ENCODE measurements around the gene MANF. TPM values are rescaled to one million over a fixed set of nuclear protein-coding genes. Genes with fewer than 3 reads are reported as not detected.

MANF gene
- total RNA-seq, 2 donors from 2014 or later: 42.6 to 48.5 TPM

DNA sequence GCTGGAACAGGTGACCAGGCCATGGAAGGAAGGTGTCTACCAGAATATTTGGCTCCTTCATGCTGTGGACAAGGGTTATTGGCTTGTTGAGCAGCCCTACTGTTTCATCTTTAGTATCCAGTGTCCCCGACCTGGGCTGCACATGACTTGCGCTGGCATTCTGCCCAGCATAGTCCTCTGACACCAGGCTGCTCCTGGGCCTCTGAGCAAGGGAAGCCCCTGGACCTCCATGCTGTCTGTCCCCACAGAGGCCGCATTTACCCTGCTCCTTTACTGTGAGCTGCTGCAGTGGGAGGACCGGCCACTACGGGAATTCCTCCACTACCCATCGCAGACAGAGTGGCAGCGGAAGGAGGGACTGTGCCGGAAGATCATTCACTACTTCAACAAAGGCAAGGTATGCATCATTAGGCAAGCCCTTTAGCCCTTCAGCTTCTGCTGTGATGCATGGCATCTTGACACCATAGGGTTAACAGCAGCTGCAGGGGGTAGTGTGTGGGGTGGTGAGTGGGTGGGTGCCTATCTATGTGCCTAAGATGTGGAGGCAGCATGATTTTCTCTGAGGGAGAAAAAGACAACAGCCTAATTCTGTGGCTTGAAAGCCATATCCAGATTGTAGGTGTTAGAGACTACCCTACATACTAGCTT lies 44.0 kb upstream of the MANF start:
- Histone ChIP-seq H3K4me3 (no peak overlapping the region), H3K36me3 (no peaks in the 10 kb centered on the region), H3K4me1 (ENCODE audit: control insufficient read depth in 1 of 2, low read depth in 2 of 2) (peaks cover 15 to 27% of the 10 kb centered on the region in 2 donors), H3K27ac (peak overlapping the region; percentile 76 to 83), H3K27me3 (replicated peaks; ENCODE audit: insufficient read depth) (no peaks in the 10 kb centered on the region), H3K9me3 (no peaks in the 10 kb centered on the region)
- TF ChIP-seq, protein P1, sequence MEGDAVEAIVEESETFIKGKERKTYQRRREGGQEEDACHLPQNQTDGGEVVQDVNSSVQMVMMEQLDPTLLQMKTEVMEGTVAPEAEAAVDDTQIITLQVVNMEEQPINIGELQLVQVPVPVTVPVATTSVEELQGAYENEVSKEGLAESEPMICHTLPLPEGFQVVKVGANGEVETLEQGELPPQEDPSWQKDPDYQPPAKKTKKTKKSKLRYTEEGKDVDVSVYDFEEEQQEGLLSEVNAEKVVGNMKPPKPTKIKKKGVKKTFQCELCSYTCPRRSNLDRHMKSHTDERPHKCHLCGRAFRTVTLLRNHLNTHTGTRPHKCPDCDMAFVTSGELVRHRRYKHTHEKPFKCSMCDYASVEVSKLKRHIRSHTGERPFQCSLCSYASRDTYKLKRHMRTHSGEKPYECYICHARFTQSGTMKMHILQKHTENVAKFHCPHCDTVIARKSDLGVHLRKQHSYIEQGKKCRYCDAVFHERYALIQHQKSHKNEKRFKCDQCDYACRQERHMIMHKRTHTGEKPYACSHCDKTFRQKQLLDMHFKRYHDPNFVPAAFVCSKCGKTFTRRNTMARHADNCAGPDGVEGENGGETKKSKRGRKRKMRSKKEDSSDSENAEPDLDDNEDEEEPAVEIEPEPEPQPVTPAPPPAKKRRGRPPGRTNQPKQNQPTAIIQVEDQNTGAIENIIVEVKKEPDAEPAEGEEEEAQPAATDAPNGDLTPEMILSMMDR (IDR thresholded peaks at IDR 0.05): no peak
- DNase-seq (ENCODE audit: low spot score) (no peak), ATAC-seq (ENCODE audit: insufficient number of reproducible peaks, low FRiP score, low read depth) (no peak)

DNA sequence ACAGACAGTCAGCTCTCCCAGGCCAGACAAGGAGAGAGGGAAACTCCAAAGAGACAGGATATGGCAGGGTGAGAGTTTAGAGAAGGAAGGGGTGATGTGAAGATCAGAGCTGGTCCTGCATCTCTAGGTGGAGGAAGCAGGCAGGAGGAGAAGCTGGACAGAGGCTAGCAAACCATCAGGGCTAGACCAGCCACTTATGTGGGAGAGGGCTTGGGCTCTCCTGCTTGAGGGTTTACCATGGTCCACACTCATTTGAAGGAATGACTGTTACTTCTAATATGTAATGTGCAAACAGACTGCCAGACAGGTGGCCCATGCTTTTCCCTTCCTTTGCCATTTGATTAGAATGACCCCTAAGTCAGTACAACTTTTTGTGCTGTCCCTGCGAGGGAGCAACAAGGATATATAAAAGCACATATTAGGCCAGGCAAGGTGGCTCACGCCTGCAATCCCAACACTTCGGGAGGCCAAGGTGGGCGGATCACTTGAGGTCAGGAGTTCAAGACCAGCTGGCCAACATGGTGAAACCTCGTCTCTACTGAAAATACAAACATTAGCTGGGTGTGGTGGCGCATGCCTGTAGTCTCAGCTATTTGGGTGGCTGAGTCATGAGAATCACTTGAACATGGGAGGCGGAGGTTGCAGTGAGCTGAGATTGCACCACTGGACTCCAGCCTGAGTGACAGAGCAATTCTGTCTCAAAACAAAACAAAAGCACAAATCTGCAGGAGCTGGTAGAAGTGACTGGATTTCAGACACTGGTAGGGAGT lies 41.0 kb upstream of the MANF start:
- DNase-seq (ENCODE audit: low spot score) (no peak), ATAC-seq (ENCODE audit: insufficient number of reproducible peaks, low FRiP score, low read depth) (no peak)
- H3K27me3 ChIP-seq (replicated peaks; ENCODE audit: insufficient read depth): no peaks in the 10 kb centered on the region
- no peaks in the 10 kb centered on the region for H3K36me3 ChIP-seq
- H3K4me3 ChIP-seq: no peak overlapping the region
- peaks cover 15 to 27% of the 10 kb centered on the region in 2 donors for H3K4me1 ChIP-seq (ENCODE audit: control insufficient read depth in 1 of 2, low read depth in 2 of 2)
- H3K27ac ChIP-seq: no peak overlapping the region
- no peaks in the 10 kb centered on the region for H3K9me3 ChIP-seq
- TF ChIP-seq, protein P1 (IDR thresholded peaks at IDR 0.05): no peak

DNA sequence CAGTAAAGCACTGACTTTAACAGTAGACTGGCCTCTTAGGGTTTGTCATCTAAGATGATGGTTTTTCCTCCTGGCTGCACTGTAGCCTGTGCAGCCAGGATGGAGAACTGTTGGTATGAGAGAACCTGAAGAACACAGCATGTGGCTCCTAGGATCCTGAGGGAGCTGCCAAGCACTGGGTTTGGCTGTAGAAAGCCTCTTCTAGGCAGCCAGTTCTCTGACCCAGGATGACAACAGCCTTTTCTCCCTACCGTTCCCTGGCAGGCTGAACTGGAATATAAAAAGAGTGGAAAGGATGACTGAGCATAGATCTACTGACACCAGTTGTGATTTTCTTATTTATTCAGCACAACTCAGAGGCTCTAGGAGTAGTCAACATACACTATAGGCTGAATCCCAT lies 34.3 kb upstream of the MANF start:
- ATAC-seq (ENCODE audit: insufficient number of reproducible peaks, low FRiP score, low read depth): no peak
- Histone ChIP-seq H3K27me3 (replicated peaks; ENCODE audit: insufficient read depth) (no peaks in the 10 kb centered on the region), H3K36me3 (no peaks in the 10 kb centered on the region), H3K4me1 (ENCODE audit: control insufficient read depth in 1 of 2, low read depth in 2 of 2) (no peaks in the 10 kb centered on the region), H3K27ac (no peak overlapping the region), H3K4me3 (no peak overlapping the region), H3K9me3 (no peaks in the 10 kb centered on the region)
- no peak for DNase-seq (ENCODE audit: low spot score)
- TF ChIP-seq, protein P1 (IDR thresholded peaks at IDR 0.05): no peak

DNA sequence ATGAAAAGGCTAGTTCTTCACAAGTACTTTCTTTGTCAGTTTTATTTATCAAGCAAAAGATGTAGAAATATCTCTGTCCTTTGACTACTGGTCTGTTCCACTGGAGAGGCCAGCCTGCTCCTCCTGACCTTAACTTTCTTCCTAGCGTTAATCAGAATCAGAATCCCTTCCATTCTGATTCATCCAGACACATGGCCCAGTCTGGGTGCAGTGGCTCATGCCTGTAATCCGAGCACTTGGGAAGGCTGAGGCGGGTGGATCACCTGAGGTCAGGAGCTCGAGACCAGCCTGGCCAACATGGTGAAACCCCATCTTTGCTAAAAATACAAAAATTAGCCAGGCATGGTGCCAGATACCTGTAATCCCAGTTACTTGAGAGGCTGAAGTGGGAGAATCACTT lies 32.0 kb upstream of the MANF start:
- H3K27ac ChIP-seq: no peak overlapping the region
- H3K27me3 ChIP-seq (replicated peaks; ENCODE audit: insufficient read depth): no peaks in the 10 kb centered on the region
- no peak overlapping the region for H3K4me3 ChIP-seq
- TF ChIP-seq, protein P1 (IDR thresholded peaks at IDR 0.05): no peak
- no peaks in the 10 kb centered on the region for H3K36me3 ChIP-seq
- ATAC-seq (ENCODE audit: insufficient number of reproducible peaks, low FRiP score, low read depth) (no peak), DNase-seq (ENCODE audit: low spot score) (no peak)
- no peaks in the 10 kb centered on the region for H3K4me1 ChIP-seq (ENCODE audit: control insufficient read depth in 1 of 2, low read depth in 2 of 2)
- H3K9me3 ChIP-seq: no peaks in the 10 kb centered on the region

DNA sequence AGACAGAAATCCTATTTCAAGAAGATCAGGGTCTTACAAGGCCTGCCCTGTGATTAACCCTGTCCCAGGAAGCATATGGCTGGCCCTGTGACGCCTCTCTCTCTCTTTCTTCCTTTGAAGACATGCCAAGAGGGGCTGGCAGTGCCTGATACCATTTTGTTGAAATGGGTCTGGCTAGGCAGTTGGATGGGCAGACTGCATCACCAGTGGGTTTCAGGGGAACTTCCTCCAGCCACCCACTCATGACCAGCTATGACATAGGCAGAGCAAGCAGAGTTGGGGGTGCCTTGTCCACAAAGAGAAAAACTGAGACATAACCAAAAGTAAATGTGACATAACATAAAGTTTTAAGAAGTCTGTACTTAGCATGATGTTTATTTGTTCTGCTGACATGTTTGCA lies 31.4 kb upstream of the MANF start:
- H3K4me1 ChIP-seq (ENCODE audit: control insufficient read depth in 1 of 2, low read depth in 2 of 2): no peaks in the 10 kb centered on the region
- no peaks in the 10 kb centered on the region for H3K36me3 ChIP-seq
- no peaks in the 10 kb centered on the region for H3K9me3 ChIP-seq
- H3K27ac ChIP-seq: no peak overlapping the region
- DNase-seq (ENCODE audit: low spot score) (no peak), ATAC-seq (ENCODE audit: insufficient number of reproducible peaks, low FRiP score, low read depth) (no peak)
- H3K4me3 ChIP-seq: no peak overlapping the region
- no peaks in the 10 kb centered on the region for H3K27me3 ChIP-seq (replicated peaks; ENCODE audit: insufficient read depth)
- TF ChIP-seq, protein P1 (IDR thresholded peaks at IDR 0.05): no peak
